Epithelial cell of esophagus (primary cell): Measurements from ENCODE around the gene EGFR.

Source experiments
- DNase-seq: peaks from one replicate; pipeline ENCODE4 v3.0.0; 2010; ENCODE audit warnings: low read depth
- H3K4me3 ChIP-seq: 2 replicates; pipeline ENCODE4 v1.5.1; 2011; ENCODE audit warnings: mild to moderate bottlenecking, low read length, control low read depth
- CTCF ChIP-seq: IDR thresholded peaks from 2 replicates; pipeline ENCODE4 v1.5.1; 2011; ENCODE audit warnings: low read depth, mild to moderate bottlenecking, low read length, control low read depth, inconsistent platforms; ENCODE audit not compliant: insufficient read depth; ENCODE audit errors: missing control alignments

EGFR gene

GRCh38 chr7:55230014-55230413, 211.2 kb downstream of the EGFR start:
- no peak overlapping the region for H3K4me3 ChIP-seq
- DNase-seq = no peak
- TF ChIP-seq CTCF = no peak

GRCh38 chr7:55231736-55232280, 213.0 kb downstream of the EGFR start:
- no peak for TF ChIP-seq CTCF
- no peak for DNase-seq
- no peak overlapping the region for H3K4me3 ChIP-seq

GRCh38 chr7:55233001-55233400, 214.2 kb downstream of the EGFR start:
- no peak overlapping the region for H3K4me3 ChIP-seq
- TF ChIP-seq CTCF = no peak
- DNase-seq = no peak

GRCh38 chr7:55234408-55234807, 215.6 kb downstream of the EGFR start:
- DNase-seq = no peak
- H3K4me3 ChIP-seq = no peak overlapping the region
- no peak for TF ChIP-seq CTCF

GRCh38 chr7:55235115-55235514, 216.3 kb downstream of the EGFR start:
- no peak for TF ChIP-seq CTCF
- DNase-seq = no peak
- H3K4me3 ChIP-seq = no peak overlapping the region

GRCh38 chr7:55235801-55236200, 217.0 kb downstream of the EGFR start:
- H3K4me3 ChIP-seq = no peak overlapping the region
- no peak for TF ChIP-seq CTCF
- no peak for DNase-seq

- no peak overlapping the region for H3K4me3 ChIP-seq
- no peak for TF ChIP-seq CTCF
- DNase-seq = no peak
Observed at GRCh38 chr7:55236476-55236875, 217.7 kb downstream of the EGFR start.
